SK-N-MC (cell line): ENCODE data around the gene CTNNA2.

Experiments
- DNase-seq: peaks from one replicate; pipeline ENCODE4 v3.0.0-alpha.2; 2011; ENCODE audit warnings: low read depth, low spot score
- H3K27ac ChIP-seq: fragments of 200-600 bp; sonication (generic); 2 replicates; pipeline ENCODE4 v1.5.1; 2016; ENCODE audit warnings: mixed run types
- H3K36me3 ChIP-seq: fragments of 200-600 bp; sonication (generic); 2 replicates; pipeline ENCODE4 v1.6.1; 2017; ENCODE audit warnings: antibody characterized with exemption, low read length, mixed read lengths; ENCODE audit not compliant: insufficient read depth
- H3K4me3 ChIP-seq: fragments of 200-600 bp; sonication (generic); 2 replicates; pipeline ENCODE4 v1.5.1; 2016
- H3K9ac ChIP-seq: fragments of 200-600 bp; sonication (generic); 2 replicates; pipeline ENCODE4 v1.8.0; 2017; ENCODE audit warnings: mixed run types, mixed read lengths; ENCODE audit not compliant: insufficient read length
- H3K9me3 ChIP-seq: fragments of 200-600 bp; sonication (generic); 2 replicates; pipeline ENCODE4 v1.6.1; 2017; ENCODE audit warnings: low read depth, mild to moderate bottlenecking, antibody characterized with exemption, low read length, moderate library complexity, mixed read lengths
- EZH2 ChIP-seq: fragments of 200-600 bp; sonication (generic); IDR thresholded peaks from one replicate; pipeline ENCODE4 v1.6.1; 2017; ENCODE audit warnings: antibody characterized with exemption
- FOXP2 ChIP-seq: optimal IDR thresholded peaks from 2 replicates; pipeline ENCODE3; 2011; ENCODE audit warnings: mild to moderate bottlenecking, moderate library complexity; ENCODE audit not compliant: insufficient read depth; ENCODE audit errors: extremely low read length, control extremely low read depth
- POLR2AphosphoS5 ChIP-seq: IDR thresholded peaks from 2 replicates; pipeline ENCODE4 v1.6.1; 2012; ENCODE audit warnings: mild to moderate bottlenecking, low read depth, low read length, borderline replicate concordance

Gene CTNNA2

DNA sequence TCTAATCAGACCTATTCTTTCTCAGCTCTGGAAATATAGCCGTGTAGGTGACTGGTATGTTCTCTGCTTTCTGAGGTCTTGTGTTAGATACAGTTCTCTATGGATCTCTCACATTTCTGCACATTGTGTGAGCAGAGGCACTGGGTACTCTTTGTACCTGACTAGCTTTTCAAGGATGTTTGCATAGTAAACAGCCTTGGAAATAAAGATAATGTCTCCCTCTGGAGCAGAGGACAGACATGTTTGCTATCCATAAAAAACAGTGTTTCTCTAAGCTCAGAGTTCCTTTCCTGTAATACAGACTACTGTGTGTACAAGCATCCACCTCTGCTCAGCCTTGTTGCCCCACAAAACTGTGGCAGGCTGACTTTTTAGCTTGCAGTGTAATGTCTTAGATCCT is 279.2 kb downstream of the CTNNA2 start:
- Histone ChIP-seq H3K9ac (no peak overlapping the region), H3K4me3 (no peak overlapping the region), H3K27ac (no peak overlapping the region), H3K36me3 (no peaks in the 10 kb centered on the region), H3K9me3 (no peaks in the 10 kb centered on the region)
- TF ChIP-seq EZH2 (no peak), POLR2AphosphoS5 (no peak), FOXP2 (no peak)
- no peak for DNase-seq

DNA sequence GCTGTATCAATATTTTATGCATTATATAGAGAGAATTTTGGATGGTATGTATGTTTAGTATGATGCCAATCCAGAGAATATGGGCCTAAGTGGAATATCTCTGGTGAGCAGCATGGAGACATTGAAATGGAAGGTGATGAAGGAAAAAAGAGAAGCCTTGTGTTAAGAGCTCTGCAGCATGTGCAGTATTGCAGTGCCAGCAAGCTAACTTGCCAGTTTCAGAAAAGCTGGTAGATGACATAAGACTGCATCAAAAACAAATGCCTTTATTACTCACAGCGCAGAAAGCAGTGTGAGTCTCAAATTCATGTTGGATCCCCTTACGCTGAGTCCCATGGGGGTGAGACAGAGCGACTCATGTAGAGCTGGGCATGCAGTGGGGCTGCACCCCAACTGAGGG is 280.2 kb downstream of the CTNNA2 start:
- no peak for DNase-seq
- no peak overlapping the region for H3K4me3 ChIP-seq
- H3K9me3 ChIP-seq = no peaks in the 10 kb centered on the region
- H3K36me3 ChIP-seq = no peaks in the 10 kb centered on the region
- no peak overlapping the region for H3K9ac ChIP-seq
- no peak for TF ChIP-seq POLR2AphosphoS5
- no peak for TF ChIP-seq FOXP2
- no peak for TF ChIP-seq EZH2
- H3K27ac ChIP-seq = no peak overlapping the region

DNA sequence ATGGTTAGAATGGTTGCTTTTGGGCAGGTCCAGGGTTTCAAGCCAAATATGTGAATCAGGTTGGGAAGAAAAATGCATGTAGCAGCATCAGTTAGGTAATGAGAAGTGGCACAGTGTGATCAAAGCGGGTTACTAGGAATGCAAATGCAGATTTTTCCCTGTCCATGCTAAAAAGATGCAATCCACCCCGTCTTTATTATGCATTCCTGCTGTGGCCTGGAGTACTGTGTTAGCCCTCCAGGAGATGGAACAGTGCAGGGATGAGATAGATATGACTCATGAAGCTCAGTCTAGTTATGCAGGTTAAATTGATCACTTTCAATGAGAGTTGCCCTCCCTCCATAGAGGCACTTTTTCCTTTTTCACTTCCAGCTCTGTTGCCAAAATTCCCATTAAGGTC is 283.8 kb downstream of the CTNNA2 start:
- no peak overlapping the region for H3K9ac ChIP-seq
- H3K4me3 ChIP-seq = no peak overlapping the region
- DNase-seq = no peak
- no peaks in the 10 kb centered on the region for H3K9me3 ChIP-seq
- TF ChIP-seq POLR2AphosphoS5 (no peak), EZH2 (no peak), FOXP2 (no peak)
- no peak overlapping the region for H3K27ac ChIP-seq
- H3K36me3 ChIP-seq = no peaks in the 10 kb centered on the region

DNA sequence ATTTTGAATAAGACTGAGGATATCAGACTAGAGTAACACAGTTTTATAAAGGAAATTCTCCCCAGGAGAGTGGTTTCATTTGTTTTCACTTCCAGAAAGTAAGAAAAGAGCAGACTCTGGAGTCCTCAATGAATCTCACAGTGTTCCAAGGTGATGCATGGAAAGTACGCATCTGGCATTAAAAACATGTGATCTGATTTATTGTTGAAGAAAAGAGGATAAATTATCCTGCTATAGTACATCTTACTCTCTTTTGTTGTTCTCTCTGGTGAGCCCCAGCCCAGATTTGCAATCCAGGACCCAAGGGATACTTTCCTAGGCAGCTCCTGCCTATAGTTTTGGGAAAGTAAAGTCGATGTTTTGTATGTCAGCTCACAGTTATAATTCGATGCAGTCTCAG is 285.9 kb downstream of the CTNNA2 start:
- no peak overlapping the region for H3K9ac ChIP-seq
- TF ChIP-seq FOXP2 (no peak), POLR2AphosphoS5 (no peak), EZH2 (no peak)
- no peaks in the 10 kb centered on the region for H3K9me3 ChIP-seq

DNA sequence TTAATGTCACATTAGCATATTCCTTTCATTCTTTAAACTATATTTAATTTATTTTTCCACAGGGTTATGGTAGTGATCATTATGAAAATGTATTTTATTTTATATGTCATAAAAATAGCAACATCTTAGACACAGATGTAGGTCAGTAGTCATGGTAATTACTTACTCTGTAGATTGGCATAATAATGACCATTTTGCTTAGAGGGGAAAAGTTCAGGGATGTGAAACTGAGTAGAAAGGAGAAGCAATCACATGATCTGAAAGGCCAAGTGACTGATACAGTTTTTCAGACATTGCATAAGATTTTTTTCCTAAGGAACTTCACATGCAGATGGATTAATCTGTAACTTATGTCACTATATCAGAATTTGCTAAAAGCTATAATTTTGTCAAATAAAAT is 286.9 kb downstream of the CTNNA2 start:
- Histone ChIP-seq H3K9me3 (no peaks in the 10 kb centered on the region), H3K27ac (no peak overlapping the region), H3K36me3 (no peaks in the 10 kb centered on the region), H3K4me3 (no peak overlapping the region), H3K9ac (no peak overlapping the region)
- DNase-seq = no peak
- no peak for TF ChIP-seq FOXP2
- TF ChIP-seq POLR2AphosphoS5 = no peak
- TF ChIP-seq EZH2 = no peak

More for the DNA sequence above, 285.9 kb downstream of the CTNNA2 start:
- no peak for DNase-seq
- no peak overlapping the region for H3K27ac ChIP-seq
- no peak overlapping the region for H3K4me3 ChIP-seq
- no peaks in the 10 kb centered on the region for H3K36me3 ChIP-seq

DNA sequence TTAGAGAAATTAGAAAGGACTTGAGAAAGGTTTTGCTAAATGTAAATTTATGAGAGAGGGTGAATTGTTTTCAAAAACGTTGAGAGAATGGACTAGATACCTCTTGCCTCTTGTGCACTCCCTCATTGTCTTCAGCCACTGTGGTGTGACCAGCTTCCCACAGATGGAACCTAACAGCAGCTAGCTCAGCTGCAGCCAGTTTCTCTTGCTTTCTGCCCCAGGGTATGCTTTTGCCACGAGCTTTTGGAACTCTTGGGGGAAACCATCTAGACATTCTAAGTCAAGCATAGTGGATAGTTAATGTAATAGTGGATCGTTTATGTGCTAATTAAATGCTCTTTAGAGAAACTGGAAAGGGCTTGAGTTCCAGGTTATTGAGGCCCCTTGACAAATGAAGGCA is 288.2 kb downstream of the CTNNA2 start:
- no peak overlapping the region for H3K9ac ChIP-seq
- no peak for TF ChIP-seq EZH2
- no peak for TF ChIP-seq POLR2AphosphoS5
- TF ChIP-seq FOXP2 = no peak
- no peaks in the 10 kb centered on the region for H3K9me3 ChIP-seq
- H3K27ac ChIP-seq = no peak overlapping the region
- H3K4me3 ChIP-seq = no peak overlapping the region
- no peaks in the 10 kb centered on the region for H3K36me3 ChIP-seq
- DNase-seq = no peak

DNA sequence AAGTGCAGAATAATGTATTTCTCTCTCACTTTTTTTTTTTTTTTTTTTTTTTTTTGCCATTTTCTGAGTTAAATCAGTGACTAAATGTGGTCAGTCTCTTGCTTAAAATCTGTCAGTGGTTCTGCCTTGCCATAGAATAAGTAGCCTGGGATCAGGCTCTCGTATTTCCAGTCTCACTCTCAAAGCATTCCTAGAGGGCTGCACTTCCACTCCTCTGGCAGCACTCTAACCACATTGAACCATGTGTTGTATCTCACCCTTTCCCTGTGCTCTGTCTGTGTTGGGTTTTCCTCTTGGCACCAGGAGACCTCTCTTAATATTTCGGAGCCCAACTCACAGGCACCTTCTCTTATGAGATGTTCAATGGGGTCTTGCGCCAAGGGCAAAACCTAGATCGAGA is 304.4 kb downstream of the CTNNA2 start:
- H3K27ac ChIP-seq = no peak overlapping the region
- TF ChIP-seq FOXP2 = no peak
- no peak for TF ChIP-seq EZH2
- no peak for TF ChIP-seq POLR2AphosphoS5
- no peaks in the 10 kb centered on the region for H3K36me3 ChIP-seq
- H3K9me3 ChIP-seq = no peaks in the 10 kb centered on the region
- H3K4me3 ChIP-seq = no peak overlapping the region
- no peak overlapping the region for H3K9ac ChIP-seq
- DNase-seq = no peak

DNA sequence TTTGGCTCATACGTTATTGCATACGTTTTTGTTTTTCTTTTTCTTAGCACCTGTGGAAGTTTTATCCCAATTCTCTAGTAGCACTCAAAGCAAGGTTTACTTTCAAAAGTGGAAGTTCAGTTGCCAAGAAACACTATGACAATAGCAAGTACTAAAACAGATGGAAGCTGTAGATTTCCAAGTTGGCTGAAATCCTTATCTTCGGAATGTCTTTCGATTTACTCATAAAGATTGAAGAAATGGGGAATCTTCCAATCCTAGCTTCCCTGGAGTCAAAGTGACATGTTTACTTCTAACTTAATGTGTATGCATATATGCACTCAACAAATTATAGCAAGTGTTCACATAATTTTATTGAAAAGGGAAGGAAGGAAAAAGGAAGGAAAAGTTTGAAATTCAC is 307.4 kb downstream of the CTNNA2 start:
- TF ChIP-seq EZH2 (no peak), FOXP2 (no peak)
- no peak overlapping the region for H3K27ac ChIP-seq

DNA sequence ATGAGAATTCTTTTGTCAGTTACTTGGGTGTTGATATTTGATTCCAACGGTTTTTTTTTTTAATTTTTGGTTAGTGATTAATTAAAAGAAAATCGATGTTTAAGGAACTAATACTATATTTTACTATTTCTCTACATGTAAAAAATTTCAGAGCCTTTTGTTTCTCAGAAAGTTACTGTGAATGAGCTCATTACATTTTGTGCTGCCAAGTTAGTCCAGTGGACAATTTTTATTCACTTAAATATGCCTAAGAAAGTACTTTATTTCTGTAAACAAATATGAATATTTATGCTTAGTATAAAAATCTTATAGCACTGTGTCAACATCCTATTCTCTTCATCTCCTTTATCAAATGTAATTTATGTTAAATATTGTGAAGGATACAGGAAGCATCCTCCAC is 309.3 kb downstream of the CTNNA2 start:
- H3K9me3 ChIP-seq = no peaks in the 10 kb centered on the region
- H3K4me3 ChIP-seq = no peak overlapping the region
- H3K9ac ChIP-seq = no peak overlapping the region
- H3K27ac ChIP-seq = no peak overlapping the region
- no peak for DNase-seq
- TF ChIP-seq POLR2AphosphoS5 (no peak), EZH2 (no peak), FOXP2 (no peak)
- no peaks in the 10 kb centered on the region for H3K36me3 ChIP-seq

More for the DNA sequence above, 307.4 kb downstream of the CTNNA2 start:
- H3K36me3 ChIP-seq = no peaks in the 10 kb centered on the region
- no peak overlapping the region for H3K4me3 ChIP-seq
- H3K9me3 ChIP-seq = no peaks in the 10 kb centered on the region
- H3K9ac ChIP-seq = no peak overlapping the region
- DNase-seq = no peak

DNA sequence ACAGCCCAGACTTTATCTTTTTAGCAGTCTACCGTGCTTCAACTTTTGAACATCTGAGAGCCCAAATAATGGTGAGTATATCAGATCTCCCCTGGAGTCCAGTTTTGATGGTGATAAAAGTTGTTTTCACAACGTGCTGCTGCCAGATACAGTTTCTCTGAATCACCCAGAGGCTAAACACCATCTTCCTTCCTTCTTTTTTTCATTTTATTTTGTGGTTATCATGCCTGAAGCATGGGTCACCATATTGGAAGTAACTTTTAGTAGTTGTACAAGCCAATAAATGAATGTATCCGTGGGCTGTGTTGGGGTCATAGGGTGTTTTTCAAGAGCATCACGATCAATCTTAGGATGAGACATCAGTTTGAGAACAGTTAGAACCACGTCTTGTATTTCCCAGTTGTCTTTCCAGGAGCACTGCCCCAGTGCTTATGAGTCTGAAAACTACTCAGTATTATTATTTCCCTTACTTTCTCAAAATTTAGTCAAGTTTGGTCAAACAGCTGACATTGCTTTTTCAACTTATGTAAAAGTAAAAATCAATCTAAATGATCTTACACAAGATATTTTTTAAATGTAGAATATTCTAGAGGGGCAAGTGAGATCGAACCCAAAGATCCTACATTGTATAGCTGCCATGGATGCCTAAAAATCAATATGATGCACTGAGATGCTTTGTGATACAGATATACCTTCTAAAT is 311.4 kb downstream of the CTNNA2 start:
- H3K9ac ChIP-seq = no peak overlapping the region
- TF ChIP-seq EZH2 (no peak), POLR2AphosphoS5 (no peak), FOXP2 (no peak)
- DNase-seq = no peak
- H3K4me3 ChIP-seq = no peak overlapping the region
- no peaks in the 10 kb centered on the region for H3K36me3 ChIP-seq
- H3K27ac ChIP-seq = no peak overlapping the region
- H3K9me3 ChIP-seq = no peaks in the 10 kb centered on the region
